Calu3 (cell line): Measurements from ENCODE around the gene HSPA1L. TPM values are rescaled to one million over a fixed set of nuclear protein-coding genes. Genes with fewer than 3 reads are reported as not detected.
A peak's percentile ranks its signal among the peaks of the same experiment; 100 is the strongest.
"Not testable (repeated sequence)": the region's sequence is repeated elsewhere in the genome, so short reads cannot be mapped to it uniquely, and the experiment has no call there.

Source experiments
- BruUV-seq: library from RNA; stranded (reverse); fragments of 400-500 nt; replicated peaks from 2 replicates; lab custom pipeline; 2021; lab: Mats Ljungman, UMichigan
- CTCF ChIA-PET: fragments of 300-600 bp; sonication (Branson Sonifier 250); formaldehyde crosslinking; loops from one replicate; lab custom pipeline; 2022; ENCODE audit warnings: antibody characterized with exemption; lab: Charles Lee
- DNase-seq: peaks from one replicate; pipeline ENCODE4 v3.0.0; 2022
- H3K27ac Mint-ChIP-seq: one replicate; pipeline ENCODE4 v1.8.0; 2022; ENCODE audit warnings: mixed read lengths; ENCODE audit not compliant: unreplicated experiment
- H3K27me3 Mint-ChIP-seq: one replicate; pipeline ENCODE4 v1.8.0; 2022; ENCODE audit warnings: mixed read lengths; ENCODE audit not compliant: unreplicated experiment
- H3K36me3 Mint-ChIP-seq: one replicate; pipeline ENCODE4 v1.8.0; 2022; ENCODE audit warnings: mild to moderate bottlenecking, moderate library complexity, mixed read lengths; ENCODE audit not compliant: insufficient read depth, unreplicated experiment
- H3K4me1 Mint-ChIP-seq: one replicate; pipeline ENCODE4 v1.8.0; 2022; ENCODE audit warnings: mild to moderate bottlenecking, low read depth, mixed read lengths; ENCODE audit not compliant: unreplicated experiment
- H3K4me3 Mint-ChIP-seq: one replicate; pipeline ENCODE4 v1.8.0; 2022; ENCODE audit warnings: mild to moderate bottlenecking, low read depth, moderate library complexity, mixed read lengths; ENCODE audit not compliant: unreplicated experiment
- H3K9me3 Mint-ChIP-seq: one replicate; pipeline ENCODE4 v1.8.0; 2022; ENCODE audit warnings: low read depth, mixed read lengths; ENCODE audit not compliant: unreplicated experiment
- intact Hi-C: fragments of 100-400 bp; cut with micrococcal nuclease; formaldehyde crosslinking; loops from one replicate; pipeline ENCODE4 v1.10.0; 2022; ENCODE audit not compliant: unreplicated experiment
- total RNA-seq: library from RNA; stranded (reverse); gene quantifications from 2 replicates; pipeline ENCODE4 v1.2.3, GENCODE V29; 2022
- TF ChIP-seq, protein P1 (sequence below): fragments of 200-600 bp; IDR thresholded peaks from one replicate; pipeline ENCODE4 v1.8.0; 2022; ENCODE audit warnings: antibody characterized with exemption; ENCODE audit not compliant: unreplicated experiment

HSPA1L gene
- total RNA-seq, 1 experiment from 2014 or later, result 4.2 TPM

DNA sequence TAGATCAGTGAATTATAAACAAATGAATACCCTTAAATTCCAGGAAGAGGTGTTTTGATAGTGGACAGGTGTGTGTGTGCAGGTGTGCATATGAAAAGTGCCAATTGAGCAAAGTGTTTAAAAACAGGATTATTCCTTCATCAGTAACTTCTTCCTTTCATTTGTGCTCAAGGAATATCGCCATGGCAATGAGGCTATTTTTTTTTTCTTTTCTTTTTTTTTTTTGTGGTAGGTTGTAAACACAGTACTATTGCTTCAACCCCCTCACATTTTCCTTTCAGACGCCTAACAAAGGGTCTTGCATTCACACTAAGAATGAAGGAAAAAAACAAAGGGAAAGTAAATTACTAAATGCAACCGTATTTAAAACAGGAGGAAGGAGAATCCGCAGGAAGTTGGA lies 10.5 kb upstream of the HSPA1L start:
- intact Hi-C loops, result no loop called here
- H3K36me3 Mint-ChIP-seq, result peaks cover 77% of the 10 kb centered on the region
- peak overlapping the region; percentile 100 for H3K27ac Mint-ChIP-seq
- H3K27me3 Mint-ChIP-seq, result peaks cover 13% of the 10 kb centered on the region
- H3K9me3 Mint-ChIP-seq, result no peaks in the 10 kb centered on the region
- H3K4me3 Mint-ChIP-seq, result peak overlapping the region; percentile 80
- CTCF ChIA-PET, result interaction anchor here (1.0 to 2.5 kb wide), 6 partner anchors 10 to 52 kb away, joined by 3 to 16 read pairs (median 6); partner anchors contain the start of genes HSPA1A, HSPA1L, LSM2 and VARS1
- peaks cover 60% of the 10 kb centered on the region for H3K4me1 Mint-ChIP-seq
- no TSS peak for BruUV-seq
- no peak for DNase-seq
- TF ChIP-seq, protein P1, sequence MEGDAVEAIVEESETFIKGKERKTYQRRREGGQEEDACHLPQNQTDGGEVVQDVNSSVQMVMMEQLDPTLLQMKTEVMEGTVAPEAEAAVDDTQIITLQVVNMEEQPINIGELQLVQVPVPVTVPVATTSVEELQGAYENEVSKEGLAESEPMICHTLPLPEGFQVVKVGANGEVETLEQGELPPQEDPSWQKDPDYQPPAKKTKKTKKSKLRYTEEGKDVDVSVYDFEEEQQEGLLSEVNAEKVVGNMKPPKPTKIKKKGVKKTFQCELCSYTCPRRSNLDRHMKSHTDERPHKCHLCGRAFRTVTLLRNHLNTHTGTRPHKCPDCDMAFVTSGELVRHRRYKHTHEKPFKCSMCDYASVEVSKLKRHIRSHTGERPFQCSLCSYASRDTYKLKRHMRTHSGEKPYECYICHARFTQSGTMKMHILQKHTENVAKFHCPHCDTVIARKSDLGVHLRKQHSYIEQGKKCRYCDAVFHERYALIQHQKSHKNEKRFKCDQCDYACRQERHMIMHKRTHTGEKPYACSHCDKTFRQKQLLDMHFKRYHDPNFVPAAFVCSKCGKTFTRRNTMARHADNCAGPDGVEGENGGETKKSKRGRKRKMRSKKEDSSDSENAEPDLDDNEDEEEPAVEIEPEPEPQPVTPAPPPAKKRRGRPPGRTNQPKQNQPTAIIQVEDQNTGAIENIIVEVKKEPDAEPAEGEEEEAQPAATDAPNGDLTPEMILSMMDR, result no peak

DNA sequence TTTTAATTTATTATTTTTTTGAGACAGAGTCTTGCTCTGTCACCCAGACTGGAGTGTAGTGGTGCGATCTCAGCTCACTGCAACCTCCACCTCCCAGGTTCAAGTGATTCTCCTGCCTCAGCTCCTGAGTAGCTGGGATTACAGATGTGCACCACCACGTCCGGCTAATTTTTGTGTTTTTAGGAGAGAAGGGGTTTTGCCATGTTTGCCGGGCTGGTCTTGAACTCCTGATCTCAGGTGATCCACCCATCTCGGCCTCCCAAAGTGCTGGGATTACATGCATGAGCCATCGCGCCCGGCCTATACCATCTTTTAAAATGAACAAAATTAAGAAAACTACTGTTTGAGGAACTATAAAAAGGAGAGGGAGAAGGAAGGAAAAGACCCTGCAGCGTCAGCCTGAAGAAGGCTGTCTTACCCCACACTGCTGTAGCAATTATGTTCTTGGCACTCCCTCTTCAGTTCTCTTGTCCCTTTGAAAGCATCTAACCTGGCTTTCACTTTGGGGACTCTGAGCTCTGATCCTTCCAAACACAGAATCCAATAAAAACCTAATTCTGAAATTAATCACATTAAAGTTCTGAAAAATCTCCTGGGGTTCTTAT lies 8.6 kb upstream of the HSPA1L start:
- H3K27ac Mint-ChIP-seq, result peak overlapping the region; percentile 95
- not testable (repeated sequence) for H3K9me3 Mint-ChIP-seq, DNase-seq, BruUV-seq
- H3K27me3 Mint-ChIP-seq, result peaks cover 13% of the 10 kb centered on the region
- peaks cover 84% of the 10 kb centered on the region for H3K36me3 Mint-ChIP-seq
- peak overlapping the region; percentile 89 for H3K4me3 Mint-ChIP-seq
- CTCF ChIA-PET, result interaction anchor here (0.6 to 2.9 kb wide), 8 partner anchors 17 to 172 kb away, joined by 3 to 13 read pairs (median 4); partner anchors contain the start of genes CLIC1, LSM2 and VWA7
- peaks cover 70% of the 10 kb centered on the region for H3K4me1 Mint-ChIP-seq
- intact Hi-C loops, result loop anchor here (5.0 kb wide), 1 partner anchor 46 kb away; the partner anchor contains the start of gene VWA7

DNA sequence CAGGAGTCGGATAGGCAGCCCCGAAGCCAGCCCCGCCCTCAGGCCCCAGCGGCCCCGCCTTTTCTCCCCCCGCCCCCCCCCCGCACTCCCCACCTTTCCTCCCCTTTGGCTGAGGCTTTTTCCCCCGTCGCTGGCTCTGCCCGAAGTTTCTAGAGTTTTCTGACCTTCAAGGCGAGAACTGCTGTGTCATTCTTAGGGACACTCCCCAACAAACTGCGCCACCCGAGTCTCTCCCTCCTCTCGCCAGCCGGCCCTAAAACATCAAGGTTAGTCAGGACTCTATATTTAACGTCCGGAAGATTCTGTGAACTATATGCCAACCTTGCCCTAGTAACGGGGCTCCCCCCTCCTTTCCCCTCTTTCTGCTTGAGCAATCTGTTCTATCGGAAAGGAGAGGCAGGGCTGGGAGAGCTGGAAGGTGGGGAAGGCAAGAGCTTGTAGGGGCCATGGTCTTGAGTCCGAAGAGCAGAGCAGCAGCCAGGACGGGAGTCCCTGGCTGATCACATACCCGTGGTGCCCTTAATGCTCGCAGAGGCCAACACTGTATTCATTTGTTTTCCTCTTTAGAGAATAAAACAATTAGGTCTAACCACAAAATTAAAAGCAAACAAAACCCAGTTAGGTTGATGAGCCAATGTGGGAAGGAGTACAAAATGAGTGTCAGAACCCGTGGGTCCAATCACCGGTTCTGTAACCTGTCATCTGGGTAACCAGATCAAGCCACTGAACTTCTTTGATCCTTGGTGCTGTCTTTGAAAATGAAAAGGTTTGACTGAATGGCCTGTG lies 7.1 kb upstream of the HSPA1L start:
- Mint-ChIP-seq H3K4me3 (peak overlapping the region; percentile 89), H3K27ac (peak overlapping the region; percentile 95), H3K36me3 (peaks cover 90% of the 10 kb centered on the region), H3K9me3 (no peaks in the 10 kb centered on the region), H3K27me3 (peaks cover 5% of the 10 kb centered on the region), H3K4me1 (peaks cover 64% of the 10 kb centered on the region)
- TF ChIP-seq, protein P1, result no peak
- intact Hi-C loops, result loop anchor here (5.0 kb wide), 1 partner anchor 45 kb away; the partner anchor contains the start of gene VWA7
- CTCF ChIA-PET, result interaction anchor here (0.5 to 2.9 kb wide), 14 partner anchors 8 to 152 kb away, joined by 3 to 13 read pairs (median 5); partner anchors contain the start of genes ABHD16A, LSM2, LY6G5B and VARS1
- peak; percentile 93 for DNase-seq
- TSS peak; percentile 20 for BruUV-seq

DNA sequence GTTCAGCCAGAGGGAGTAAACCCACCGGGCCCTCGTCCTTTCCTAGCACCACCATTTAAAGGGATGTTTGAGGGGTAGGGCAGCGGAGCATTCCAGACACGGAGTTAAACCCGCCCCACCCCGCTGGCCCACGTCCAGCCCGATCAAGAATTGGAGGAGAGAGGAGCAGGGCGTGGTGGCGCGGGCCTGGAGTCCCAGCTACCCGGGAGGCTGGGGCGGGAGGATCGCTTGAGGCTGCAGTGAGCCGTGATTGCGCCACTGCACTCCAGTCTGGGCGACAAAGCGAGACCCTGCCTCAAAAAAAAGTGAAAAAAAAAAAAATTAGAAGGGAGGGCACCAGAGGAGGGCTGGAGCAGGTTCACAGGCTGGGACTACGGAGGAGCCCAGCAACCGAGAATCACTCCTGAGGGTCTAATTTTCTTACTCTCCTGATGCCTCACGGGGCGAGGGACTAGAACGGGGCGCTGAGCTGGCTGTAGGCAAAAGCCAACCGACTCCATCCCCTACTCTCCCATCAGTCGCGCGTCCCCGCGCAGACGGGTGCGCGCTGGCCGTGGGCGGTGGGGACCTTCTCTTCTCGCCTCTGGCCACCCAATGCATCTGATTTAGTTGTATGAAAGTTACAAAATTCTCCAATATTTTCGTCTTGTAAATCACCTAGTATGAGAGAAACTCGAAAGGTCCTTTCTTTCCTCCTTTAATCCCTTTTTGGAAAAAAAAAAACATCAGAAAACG lies 6.4 kb upstream of the HSPA1L start:
- DNase-seq, result peak; percentile 94
- H3K27ac Mint-ChIP-seq, result peak overlapping the region; percentile 95
- intact Hi-C loops, result loop anchor here (2.0 to 5.0 kb wide), 3 partner anchors 13 to 44 kb away; partner anchors contain the start of genes VARS1 and VWA7
- no peaks in the 10 kb centered on the region for H3K27me3 Mint-ChIP-seq
- BruUV-seq, result no TSS peak
- H3K36me3 Mint-ChIP-seq, result peaks cover 84% of the 10 kb centered on the region
- TF ChIP-seq, protein P1, result no peak
- H3K4me1 Mint-ChIP-seq, result peaks cover 58% of the 10 kb centered on the region
- H3K9me3 Mint-ChIP-seq, result no peaks in the 10 kb centered on the region
- H3K4me3 Mint-ChIP-seq, result peak overlapping the region; percentile 89
- CTCF ChIA-PET, result interaction anchor here (0.6 to 2.9 kb wide), 9 partner anchors 8 to 175 kb away, joined by 3 to 13 read pairs (median 7); partner anchors contain the start of genes ABHD16A, LSM2, VARS1 and VWA7

DNA sequence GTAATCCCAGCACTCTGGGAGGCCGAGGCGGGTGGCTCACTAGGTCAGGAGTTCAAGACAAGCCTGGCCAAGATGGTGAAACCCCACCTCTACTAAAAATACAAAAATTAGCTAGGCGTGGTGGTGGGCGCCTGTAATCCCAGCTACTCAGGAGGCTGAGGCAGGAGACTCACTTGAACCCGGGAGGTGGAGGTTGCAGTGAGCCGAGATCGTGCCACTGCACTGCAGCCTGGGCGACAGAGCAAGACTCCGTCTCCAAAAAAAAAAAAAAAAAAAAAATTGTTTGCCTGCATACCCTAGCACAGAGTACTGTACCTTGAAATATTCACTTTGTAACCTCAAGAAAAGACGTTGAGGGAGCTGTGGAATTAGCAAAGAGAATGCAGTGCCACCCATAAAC lies 5.3 kb upstream of the HSPA1L start:
- not testable (repeated sequence) for H3K9me3 Mint-ChIP-seq
- intact Hi-C loops, result loop anchor here (2.0 to 5.0 kb wide), 3 partner anchors 14 to 43 kb away; partner anchors contain the start of genes VARS1 and VWA7
- H3K4me1 Mint-ChIP-seq, result peaks cover 51% of the 10 kb centered on the region

More for the DNA sequence above, 5.3 kb upstream of the HSPA1L start:
- CTCF ChIA-PET, result interaction anchor here (1.0 kb wide), 1 partner anchor 29 kb away, joined by 3 read pairs; no protein-coding TSS in a partner anchor
- not testable (repeated sequence) for H3K27me3 Mint-ChIP-seq, BruUV-seq, DNase-seq
- peak overlapping the region; percentile 89 for H3K4me3 Mint-ChIP-seq
- peak overlapping the region; percentile 95 for H3K27ac Mint-ChIP-seq
- peaks cover 78% of the 10 kb centered on the region for H3K36me3 Mint-ChIP-seq
